Measurements from ENCODE around the gene CASTOR2.
"Not testable (repeated sequence)": the region's sequence is repeated elsewhere in the genome, so short reads cannot be mapped to it uniquely, and the experiment has no call there.

CASTOR2 gene

DNA sequence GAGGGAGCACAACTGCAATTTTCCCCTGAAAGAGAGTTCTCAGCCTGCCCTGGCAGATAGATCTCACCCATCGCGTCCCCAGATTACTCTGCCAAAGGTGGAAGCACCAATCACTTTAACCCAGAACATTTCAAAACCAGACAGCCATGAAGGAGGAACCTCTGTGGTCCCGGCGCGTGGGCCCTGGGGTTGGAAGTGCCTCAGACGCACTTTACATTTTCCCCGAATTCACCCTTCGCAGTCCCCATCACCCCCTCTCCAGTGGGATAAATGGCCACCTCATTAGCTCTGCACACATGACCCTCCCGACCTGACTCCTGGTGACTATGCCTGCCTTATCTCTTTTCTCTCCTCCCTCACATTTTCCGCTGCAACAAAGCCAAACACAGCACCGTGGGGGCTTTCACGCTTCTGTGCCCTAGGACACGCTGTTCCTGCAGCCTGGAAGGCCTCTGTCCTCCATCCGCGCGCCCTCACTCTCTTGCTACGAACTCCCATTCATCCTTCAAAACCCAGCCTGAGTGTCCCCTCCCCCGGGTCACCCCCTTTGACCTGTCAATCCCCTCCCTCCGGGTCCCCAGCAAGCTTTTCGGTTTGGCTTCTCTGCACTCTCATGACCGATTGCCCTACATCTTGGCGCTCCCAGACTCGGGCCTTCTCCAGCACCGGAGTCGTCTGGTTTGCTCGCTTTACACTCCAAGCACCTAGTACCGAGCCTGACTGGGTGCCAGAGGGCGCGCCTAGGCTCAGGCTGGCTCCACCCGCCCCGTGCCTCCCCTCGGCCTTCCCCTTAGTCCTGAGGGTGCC, 598 bp upstream of the CASTOR2 start:
- H3K4me3 ChIP-seq (ENCODE audit: low read length); H3K27ac ChIP-seq (ENCODE audit: low read length); H3K9me3 ChIP-seq (ENCODE audit: control insufficient read depth, low read depth, low read length); H3K4me1 ChIP-seq (ENCODE audit: control insufficient read depth, low read depth, low read length); H3K27me3 ChIP-seq (ENCODE audit: control insufficient read depth, insufficient read depth, low read length); H3K9ac ChIP-seq (ENCODE audit: low read length); H3K36me3 ChIP-seq (ENCODE audit: control insufficient read depth, low read depth, low read length): not testable (repeated sequence)

DNA sequence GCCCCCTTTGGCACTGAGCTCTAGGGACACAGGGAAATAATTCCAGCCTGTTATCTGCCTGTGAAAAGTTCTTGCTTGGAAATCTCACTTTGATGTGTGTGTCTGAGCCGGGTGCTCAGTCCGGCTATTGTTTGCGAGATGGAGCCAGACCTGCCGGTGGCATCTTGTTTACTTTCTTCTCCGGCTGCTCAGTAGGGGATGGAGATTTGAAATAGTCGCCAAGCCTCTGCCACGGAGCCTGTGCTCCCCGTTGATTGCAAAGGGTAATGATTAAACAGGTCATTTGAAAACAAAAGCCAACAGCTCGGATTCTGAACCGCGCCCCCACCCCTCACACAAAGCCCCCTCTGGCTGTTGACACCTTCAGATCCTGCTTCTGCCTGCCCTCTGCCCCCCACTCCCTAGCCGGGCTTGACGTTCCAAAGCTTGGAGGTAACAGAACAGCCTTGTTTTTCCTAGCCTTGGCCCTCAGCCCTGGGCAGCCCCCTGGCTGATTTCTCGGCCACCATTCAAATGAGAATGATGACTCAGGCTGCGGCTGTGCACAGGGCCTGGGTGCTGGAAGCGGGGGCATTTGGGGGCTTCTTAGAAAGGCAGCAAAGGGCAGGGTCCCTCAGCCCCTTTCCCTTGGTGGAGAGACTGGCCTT, 1.8 kb downstream of the CASTOR2 start:
- H3K9me3 ChIP-seq (ENCODE audit: control insufficient read depth, low read depth, low read length); H3K36me3 ChIP-seq (ENCODE audit: control insufficient read depth, low read depth, low read length); H3K27ac ChIP-seq (ENCODE audit: low read length); H3K4me3 ChIP-seq (ENCODE audit: low read length); H3K4me1 ChIP-seq (ENCODE audit: control insufficient read depth, low read depth, low read length); H3K9ac ChIP-seq (ENCODE audit: low read length); H3K27me3 ChIP-seq (ENCODE audit: control insufficient read depth, insufficient read depth, low read length): not testable (repeated sequence)

DNA sequence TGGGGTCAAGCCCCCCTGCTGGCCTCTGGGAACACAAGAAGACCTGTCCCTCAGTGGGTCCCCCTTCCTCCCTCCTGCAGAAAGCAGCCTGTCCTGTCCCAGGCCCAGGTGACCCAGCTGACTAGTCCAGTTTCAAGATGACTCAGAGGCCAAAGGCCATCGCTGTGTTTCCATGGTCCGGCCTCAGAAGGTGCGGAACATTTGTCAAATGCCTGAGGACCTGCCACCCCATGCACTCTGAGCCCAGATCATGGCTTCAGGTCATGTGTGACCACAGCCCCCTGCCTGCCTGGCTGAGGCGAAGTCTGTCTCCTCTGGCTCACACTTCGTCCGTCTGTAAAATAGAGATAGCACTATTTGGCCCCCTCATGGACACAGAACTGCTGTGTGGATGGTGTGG, 2.4 kb downstream of the CASTOR2 start:
- H3K36me3 ChIP-seq (ENCODE audit: control insufficient read depth, low read depth, low read length); H3K9me3 ChIP-seq (ENCODE audit: control insufficient read depth, low read depth, low read length); H3K27me3 ChIP-seq (ENCODE audit: control insufficient read depth, insufficient read depth, low read length); H3K9ac ChIP-seq (ENCODE audit: low read length); H3K4me1 ChIP-seq (ENCODE audit: control insufficient read depth, low read depth, low read length); H3K27ac ChIP-seq (ENCODE audit: low read length); H3K4me3 ChIP-seq (ENCODE audit: low read length): not testable (repeated sequence)

DNA sequence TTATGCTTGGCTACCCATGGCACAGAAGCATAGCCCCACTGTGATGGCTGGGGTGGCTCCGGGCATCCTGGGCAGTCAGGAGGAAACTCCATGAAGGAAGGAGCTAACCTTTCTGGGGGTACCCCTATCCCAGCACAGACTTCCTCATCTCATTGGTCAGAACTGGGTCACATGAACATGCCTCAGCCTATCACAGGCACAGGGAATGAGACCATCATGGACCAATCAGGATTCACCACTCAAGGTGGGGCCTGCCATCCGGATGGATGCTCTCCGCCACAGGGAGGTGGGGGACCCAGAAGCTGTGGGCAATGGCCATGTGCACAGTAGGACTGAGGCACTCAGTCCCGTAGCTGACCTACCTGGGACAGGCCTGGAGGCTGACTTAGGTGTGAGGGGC, 6.9 kb downstream of the CASTOR2 start:
- not testable (repeated sequence) for H3K27ac ChIP-seq (ENCODE audit: low read length); H3K9me3 ChIP-seq (ENCODE audit: control insufficient read depth, low read depth, low read length); H3K9ac ChIP-seq (ENCODE audit: low read length); H3K36me3 ChIP-seq (ENCODE audit: control insufficient read depth, low read depth, low read length); H3K27me3 ChIP-seq (ENCODE audit: control insufficient read depth, insufficient read depth, low read length); H3K4me3 ChIP-seq (ENCODE audit: low read length); H3K4me1 ChIP-seq (ENCODE audit: control insufficient read depth, low read depth, low read length)

DNA sequence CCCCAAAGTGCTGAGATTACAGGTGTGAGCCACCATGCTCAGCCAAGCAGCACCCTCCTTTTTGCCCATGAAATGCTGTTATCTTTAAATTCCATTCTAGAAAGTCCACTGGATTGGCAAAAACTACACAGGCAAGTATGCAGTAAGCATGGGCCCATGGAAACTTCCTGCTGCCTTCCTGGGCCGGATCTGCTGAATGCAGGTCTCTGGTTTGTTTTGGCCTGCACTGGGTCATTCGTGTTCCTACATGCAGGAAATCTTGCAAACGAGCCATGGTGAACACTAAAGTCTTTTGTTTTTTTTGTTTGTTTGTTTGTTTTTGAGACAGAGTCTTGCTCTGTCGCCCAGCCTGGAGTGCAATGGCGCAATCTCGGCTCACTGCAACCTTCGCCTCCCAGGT, 7.9 kb downstream of the CASTOR2 start:
- H3K4me3 ChIP-seq (ENCODE audit: low read length); H3K27me3 ChIP-seq (ENCODE audit: control insufficient read depth, insufficient read depth, low read length); H3K9ac ChIP-seq (ENCODE audit: low read length); H3K4me1 ChIP-seq (ENCODE audit: control insufficient read depth, low read depth, low read length); H3K27ac ChIP-seq (ENCODE audit: low read length); H3K9me3 ChIP-seq (ENCODE audit: control insufficient read depth, low read depth, low read length); H3K36me3 ChIP-seq (ENCODE audit: control insufficient read depth, low read depth, low read length): not testable (repeated sequence)

DNA sequence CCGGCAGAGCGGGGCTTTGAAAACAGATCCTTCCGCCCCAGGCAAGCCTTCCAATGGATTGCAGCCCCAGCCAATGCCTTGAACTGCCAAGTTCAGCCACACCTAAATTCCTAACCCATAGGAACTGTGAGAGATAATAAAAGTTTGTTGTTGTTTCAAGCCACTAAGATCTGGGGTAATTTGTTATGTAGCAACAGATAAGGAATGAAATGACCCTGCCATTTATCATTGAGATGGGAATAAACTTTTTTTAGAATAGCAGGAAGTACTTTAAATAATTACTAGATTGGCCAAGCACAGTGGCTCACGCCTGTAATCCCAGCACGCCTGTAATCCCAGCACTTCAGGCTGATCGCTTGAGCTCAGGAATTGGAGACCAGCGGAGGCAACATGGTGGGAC, 11.5 kb downstream of the CASTOR2 start:
- H3K27me3 ChIP-seq (ENCODE audit: control insufficient read depth, insufficient read depth, low read length); H3K4me1 ChIP-seq (ENCODE audit: control insufficient read depth, low read depth, low read length); H3K27ac ChIP-seq (ENCODE audit: low read length); H3K4me3 ChIP-seq (ENCODE audit: low read length); H3K36me3 ChIP-seq (ENCODE audit: control insufficient read depth, low read depth, low read length); H3K9ac ChIP-seq (ENCODE audit: low read length); H3K9me3 ChIP-seq (ENCODE audit: control insufficient read depth, low read depth, low read length): not testable (repeated sequence)

DNA sequence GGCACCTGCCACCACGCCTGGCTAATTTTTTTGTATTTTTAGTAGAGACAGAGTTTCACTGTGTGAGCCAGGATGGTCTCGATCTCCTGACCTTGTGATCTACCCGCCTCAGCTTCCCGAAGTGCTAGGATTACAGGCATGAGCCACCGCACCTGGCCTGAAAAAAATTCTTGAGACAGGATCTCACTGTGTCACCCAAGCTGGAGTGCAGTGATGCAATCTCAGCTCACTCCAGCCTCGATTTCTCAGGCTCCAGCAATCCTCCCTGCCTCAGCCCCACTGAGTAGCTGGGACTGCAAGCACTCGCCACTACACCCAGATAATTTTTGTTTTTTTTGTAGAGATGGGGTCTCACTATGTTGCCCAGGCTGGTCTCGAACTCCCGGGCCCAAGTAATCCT, 13.0 kb downstream of the CASTOR2 start:
- not testable (repeated sequence) for H3K9me3 ChIP-seq (ENCODE audit: control insufficient read depth, low read depth, low read length); H3K27ac ChIP-seq (ENCODE audit: low read length); H3K27me3 ChIP-seq (ENCODE audit: control insufficient read depth, insufficient read depth, low read length); H3K4me3 ChIP-seq (ENCODE audit: low read length); H3K4me1 ChIP-seq (ENCODE audit: control insufficient read depth, low read depth, low read length); H3K9ac ChIP-seq (ENCODE audit: low read length); H3K36me3 ChIP-seq (ENCODE audit: control insufficient read depth, low read depth, low read length)

DNA sequence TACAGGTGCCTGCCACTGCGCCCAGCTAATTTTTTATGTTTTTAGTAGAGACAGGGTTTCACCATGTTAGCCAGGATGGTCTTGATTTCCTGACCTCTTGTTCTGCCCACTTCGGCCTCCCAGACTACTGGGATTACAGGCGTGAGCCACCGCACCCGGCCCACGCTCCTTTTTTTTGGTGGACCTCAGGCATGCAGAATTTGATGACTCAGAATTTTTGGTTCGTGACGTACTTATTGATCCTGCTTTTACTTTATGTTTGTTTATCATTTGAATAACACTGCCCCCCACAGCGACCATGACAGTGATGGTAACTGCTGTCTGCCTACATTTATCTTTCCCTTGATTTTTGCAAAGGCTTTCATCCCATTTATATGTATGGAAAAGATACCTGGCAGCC, 23.9 kb downstream of the CASTOR2 start:
- not testable (repeated sequence) for H3K27me3 ChIP-seq (ENCODE audit: control insufficient read depth, insufficient read depth, low read length); H3K27ac ChIP-seq (ENCODE audit: low read length); H3K9ac ChIP-seq (ENCODE audit: low read length); H3K4me3 ChIP-seq (ENCODE audit: low read length); H3K9me3 ChIP-seq (ENCODE audit: control insufficient read depth, low read depth, low read length); H3K36me3 ChIP-seq (ENCODE audit: control insufficient read depth, low read depth, low read length); H3K4me1 ChIP-seq (ENCODE audit: control insufficient read depth, low read depth, low read length)

DNA sequence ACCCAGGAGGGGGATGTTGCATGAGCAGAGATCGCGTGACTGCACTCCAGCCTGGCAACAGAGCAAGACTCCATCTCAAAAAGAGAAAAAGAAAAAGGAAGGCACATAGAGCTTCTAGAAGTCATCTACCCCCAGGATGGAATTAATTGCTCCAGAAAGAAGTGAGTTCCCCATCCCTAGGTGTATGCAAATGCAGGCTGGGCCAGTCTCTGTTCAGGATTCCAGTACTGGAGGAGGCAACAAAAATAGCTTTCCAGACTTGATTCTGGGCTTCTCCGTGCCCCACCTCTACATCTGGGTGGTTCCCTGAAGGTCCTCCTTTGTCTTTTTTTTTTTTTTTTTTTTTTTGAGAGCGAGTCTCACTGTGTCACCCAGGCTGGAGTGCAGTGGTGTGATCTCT, 28.6 kb downstream of the CASTOR2 start:
- Histone ChIP-seq H3K9ac (ENCODE audit: low read length) (no peak overlapping the region), H3K4me1 (ENCODE audit: control insufficient read depth, low read depth, low read length) (peaks cover 3% of the 10 kb centered on the region), H3K4me3 (ENCODE audit: low read length) (no peak overlapping the region), H3K9me3 (ENCODE audit: control insufficient read depth, low read depth, low read length) (no peaks in the 10 kb centered on the region), H3K36me3 (ENCODE audit: control insufficient read depth, low read depth, low read length) (no peaks in the 10 kb centered on the region), H3K27me3 (ENCODE audit: control insufficient read depth, insufficient read depth, low read length) (no peaks in the 10 kb centered on the region), H3K27ac (ENCODE audit: low read length) (no peak overlapping the region)

DNA sequence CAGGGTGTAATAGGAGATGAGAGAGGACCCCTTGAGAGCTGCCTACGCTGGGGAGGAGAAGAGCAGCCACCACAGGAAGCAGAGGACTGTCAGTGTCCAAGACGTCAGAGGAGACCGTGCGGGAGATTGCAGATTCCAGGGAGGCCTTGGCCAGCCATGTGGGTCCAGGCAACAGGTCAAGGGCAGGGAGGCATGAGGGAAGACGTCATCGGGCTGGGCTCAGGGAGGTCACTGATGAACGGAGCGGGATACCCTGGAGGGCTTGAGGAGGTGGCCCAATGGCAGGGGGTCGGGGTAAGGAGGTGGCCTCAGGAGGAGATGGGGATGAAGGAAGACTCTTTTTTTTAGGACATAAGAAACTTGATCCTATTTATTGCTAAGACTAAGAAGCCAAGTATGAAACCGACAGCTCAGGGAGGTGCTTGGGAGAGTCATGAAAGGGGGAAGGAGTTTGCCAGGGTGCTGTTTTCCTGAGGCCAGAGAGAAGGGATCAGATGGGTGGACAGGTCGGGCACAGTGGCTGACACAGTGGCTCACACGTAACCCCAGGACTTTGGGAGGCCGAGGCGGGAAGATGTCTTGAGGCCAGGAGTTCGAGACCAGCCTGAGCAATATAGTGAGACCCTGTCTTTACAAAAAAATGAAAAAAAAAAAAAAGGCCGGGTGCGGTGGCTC, 30.5 kb downstream of the CASTOR2 start:
- H3K36me3 ChIP-seq (ENCODE audit: control insufficient read depth, low read depth, low read length); H3K27me3 ChIP-seq (ENCODE audit: control insufficient read depth, insufficient read depth, low read length); H3K4me3 ChIP-seq (ENCODE audit: low read length); H3K9ac ChIP-seq (ENCODE audit: low read length); H3K4me1 ChIP-seq (ENCODE audit: control insufficient read depth, low read depth, low read length); H3K9me3 ChIP-seq (ENCODE audit: control insufficient read depth, low read depth, low read length); H3K27ac ChIP-seq (ENCODE audit: low read length): not testable (repeated sequence)

DNA sequence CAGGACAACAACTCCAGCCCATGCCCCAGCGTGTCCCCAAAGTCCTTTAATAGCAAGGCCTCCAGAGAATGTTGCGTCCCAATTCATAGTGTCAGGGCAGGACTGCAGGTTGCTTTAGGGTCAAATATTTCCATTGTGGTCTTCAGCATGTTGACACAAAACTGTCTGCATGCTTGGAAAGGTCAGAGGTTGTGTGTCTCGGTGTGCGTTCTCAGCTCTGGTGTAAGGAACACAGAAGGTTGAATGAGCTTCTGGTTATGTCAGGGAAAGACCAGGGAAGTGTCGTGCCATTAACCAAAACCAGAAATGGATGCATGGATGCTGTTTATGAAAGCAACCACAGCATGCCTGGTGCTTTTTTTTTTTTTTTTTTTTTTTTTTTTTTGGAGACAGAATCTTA, 31.9 kb downstream of the CASTOR2 start:
- not testable (repeated sequence) for H3K4me3 ChIP-seq (ENCODE audit: low read length); H3K4me1 ChIP-seq (ENCODE audit: control insufficient read depth, low read depth, low read length); H3K36me3 ChIP-seq (ENCODE audit: control insufficient read depth, low read depth, low read length); H3K27me3 ChIP-seq (ENCODE audit: control insufficient read depth, insufficient read depth, low read length); H3K9me3 ChIP-seq (ENCODE audit: control insufficient read depth, low read depth, low read length); H3K27ac ChIP-seq (ENCODE audit: low read length); H3K9ac ChIP-seq (ENCODE audit: low read length)

DNA sequence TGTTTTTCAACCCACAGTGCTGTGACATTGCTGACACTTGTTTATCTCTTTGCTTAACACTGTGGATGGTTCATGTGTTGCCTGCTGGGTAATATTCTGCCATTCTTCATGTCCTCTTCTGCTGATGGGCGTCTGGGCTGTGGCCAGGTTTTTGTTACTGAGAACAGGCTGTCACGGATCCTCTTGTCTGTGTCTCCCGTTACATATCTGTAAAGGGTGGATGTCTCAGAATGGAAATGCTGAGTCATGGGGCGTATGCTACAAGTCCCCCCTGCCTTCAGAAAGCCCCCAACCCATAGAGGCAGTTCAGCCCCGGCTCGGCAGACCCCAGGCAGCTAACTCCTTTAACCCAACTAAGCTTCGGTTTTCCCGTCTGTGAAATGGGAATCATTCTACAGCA, 33.3 kb downstream of the CASTOR2 start:
- not testable (repeated sequence) for H3K27ac ChIP-seq (ENCODE audit: low read length); H3K9me3 ChIP-seq (ENCODE audit: control insufficient read depth, low read depth, low read length); H3K27me3 ChIP-seq (ENCODE audit: control insufficient read depth, insufficient read depth, low read length); H3K4me3 ChIP-seq (ENCODE audit: low read length); H3K36me3 ChIP-seq (ENCODE audit: control insufficient read depth, low read depth, low read length); H3K4me1 ChIP-seq (ENCODE audit: control insufficient read depth, low read depth, low read length); H3K9ac ChIP-seq (ENCODE audit: low read length)
